NCI-H1930 (cell line): ENCODE results near the gene MAP2K5.

Experiments used
- DNase-seq, 2 experiments: peaks; one replicate each; lab custom pipeline; 2025; lab: John Stamatoyannopoulos, UW

MAP2K5 gene

DNA sequence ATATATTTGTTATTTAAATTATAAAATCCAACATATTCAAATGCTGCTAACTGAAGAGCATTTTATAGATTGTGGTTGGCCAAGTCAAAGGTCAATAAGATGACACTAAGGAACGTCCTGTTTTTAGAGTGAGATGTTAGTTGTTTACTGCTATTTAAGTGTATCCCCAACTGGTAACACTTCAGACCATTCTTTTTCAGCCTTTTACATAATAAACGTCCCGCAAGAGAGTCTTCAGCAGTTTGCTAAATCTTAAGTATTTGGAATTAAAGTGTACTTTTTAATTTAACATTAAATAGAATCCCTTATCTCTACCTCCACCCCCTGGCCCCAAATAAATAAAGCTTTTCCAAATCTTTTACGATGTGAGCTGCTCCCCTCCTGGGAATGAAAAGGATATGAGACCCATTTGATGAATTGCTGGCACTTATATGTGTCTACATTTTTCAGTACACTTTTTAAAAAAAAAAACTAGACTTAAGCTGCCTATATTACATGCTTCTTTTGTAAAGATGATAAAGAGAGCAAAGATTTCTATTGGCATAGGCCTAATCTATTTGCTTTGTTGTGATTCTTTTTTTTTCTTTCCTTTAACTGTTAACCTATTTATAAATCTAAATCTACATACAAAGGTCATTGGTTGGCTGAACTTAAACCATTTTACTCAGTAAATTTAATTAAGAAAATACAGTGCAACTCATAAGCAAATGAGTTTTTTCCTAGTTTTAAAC, 181.0 kb downstream of the MAP2K5 start:
- DNase-seq: no peak

DNA sequence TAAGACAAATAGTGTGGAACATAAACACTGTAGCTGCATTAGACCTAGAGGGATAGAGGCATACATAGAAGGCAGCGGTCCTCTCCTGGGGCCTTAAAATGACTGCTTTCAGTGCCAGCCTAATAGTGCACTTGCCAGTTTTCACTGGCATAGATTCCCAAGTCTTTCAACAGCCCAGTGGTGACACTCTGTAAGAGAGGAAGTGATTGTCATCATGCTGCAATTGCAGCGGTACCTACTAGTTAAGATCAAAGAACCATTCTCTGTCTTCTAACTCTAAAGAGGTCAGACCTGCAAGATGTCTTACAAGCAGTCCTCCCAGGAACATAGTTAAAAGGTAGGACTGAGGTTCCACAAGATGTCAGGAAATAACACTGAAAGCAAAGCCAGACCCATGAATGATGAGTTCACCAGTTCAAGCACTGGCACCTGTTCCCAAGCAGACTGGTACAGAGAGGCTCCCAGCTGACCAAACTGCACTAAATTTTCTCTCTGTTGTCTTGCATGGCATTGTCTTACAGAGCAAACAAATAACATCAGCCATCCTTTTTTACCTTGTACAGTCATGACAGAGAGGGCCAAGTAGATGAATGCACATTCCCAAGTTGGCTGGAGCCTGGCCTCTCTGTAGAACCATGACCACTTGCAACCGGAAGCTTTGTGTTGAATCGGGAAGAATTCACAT, 182.3 kb downstream of the MAP2K5 start:
- no peak for DNase-seq

DNA sequence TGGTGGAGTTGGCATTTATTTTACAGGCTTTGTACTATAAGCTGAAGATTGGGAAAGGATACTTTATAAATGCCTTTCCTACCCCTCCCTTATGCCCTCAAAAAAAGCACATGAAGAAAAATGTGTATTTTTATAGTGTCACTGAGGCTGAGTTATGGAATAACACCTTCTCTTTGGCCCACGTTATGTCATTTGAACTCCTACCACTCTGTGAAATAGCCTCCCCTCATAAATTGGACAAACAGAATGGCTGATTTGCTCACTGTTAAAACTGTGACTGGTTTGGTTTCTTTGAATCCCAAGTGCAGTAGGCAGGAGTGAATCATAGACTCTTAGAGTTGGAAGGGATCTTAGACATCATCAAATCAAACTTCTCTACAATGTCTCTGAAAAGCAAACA, 187.6 kb downstream of the MAP2K5 start:
- no peak for DNase-seq

DNA sequence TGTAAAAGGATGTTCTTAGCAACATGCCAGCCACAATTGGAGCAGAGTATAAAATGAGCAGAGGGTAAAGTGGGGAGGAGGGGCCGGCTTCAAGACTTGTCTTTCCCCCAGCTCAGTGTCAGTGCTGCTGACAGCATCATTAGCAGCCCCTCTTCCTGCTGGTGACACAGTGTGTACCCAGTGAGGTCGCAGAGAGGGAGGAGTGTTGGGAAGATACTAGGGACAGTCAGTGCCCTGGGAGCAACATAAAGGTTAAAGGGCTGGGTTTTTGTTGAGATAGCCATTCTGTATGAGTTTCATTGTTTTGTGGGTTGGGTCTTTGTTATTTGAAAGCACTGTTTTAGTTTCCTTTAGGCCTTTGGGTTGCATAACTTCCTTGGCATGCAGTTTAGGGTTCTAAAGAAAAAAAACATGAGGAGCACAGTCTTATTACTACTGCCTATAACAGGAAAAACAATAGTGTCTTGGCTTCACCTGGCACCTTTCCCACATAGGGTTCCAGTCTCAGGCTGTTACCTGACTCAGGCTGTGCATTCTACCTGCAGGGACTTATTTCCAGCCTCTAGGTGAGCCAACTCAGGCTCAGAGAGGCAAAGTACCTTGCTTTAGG, 188.7 kb downstream of the MAP2K5 start:
- no peak for DNase-seq

DNA sequence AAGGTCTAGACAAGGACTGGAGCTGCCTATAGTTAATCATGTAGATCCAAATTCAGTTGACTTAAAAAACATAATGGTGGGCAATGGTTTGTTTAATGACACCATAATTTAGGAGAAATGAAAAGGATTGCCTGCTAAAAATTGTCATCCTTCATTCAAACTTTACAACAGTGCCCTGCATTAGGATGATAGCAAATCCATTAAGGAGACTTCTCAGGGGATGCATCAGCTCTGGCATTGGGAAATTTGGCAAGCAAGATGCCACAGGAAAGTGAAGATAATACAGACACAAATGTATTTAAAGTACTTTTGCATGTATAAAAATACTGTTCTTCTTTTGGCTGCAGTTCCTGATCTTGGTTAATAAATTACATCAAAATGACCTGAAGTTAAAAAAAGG, 189.7 kb downstream of the MAP2K5 start:
- DNase-seq: no peak

GRCh38 chr15:67732671-67733374, 190.3 kb downstream of the MAP2K5 start:
- no peak for DNase-seq

- DNase-seq: no peak
Measured at GRCh38 chr15:67735896-67736295, 193.4 kb downstream of the MAP2K5 start.

DNA sequence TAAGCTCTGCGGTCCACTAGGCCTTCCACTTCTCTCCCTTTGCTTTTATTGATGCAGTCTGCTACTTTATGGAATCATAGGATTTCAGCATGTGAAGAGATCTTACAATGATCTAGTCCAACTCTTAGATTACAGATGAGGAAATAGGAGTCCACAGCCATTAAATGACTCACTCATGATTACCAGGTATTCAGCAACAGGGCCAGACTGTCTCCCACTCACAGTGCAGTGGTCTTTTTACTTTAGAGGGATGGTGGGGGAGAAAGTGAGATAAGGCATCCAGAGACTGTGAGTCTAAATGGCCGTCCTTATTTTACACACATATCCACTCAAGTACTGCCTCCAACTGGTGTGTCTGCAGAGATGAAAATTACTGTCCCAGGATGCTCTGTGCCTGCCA, 194.3 kb downstream of the MAP2K5 start:
- no peak for DNase-seq

DNA sequence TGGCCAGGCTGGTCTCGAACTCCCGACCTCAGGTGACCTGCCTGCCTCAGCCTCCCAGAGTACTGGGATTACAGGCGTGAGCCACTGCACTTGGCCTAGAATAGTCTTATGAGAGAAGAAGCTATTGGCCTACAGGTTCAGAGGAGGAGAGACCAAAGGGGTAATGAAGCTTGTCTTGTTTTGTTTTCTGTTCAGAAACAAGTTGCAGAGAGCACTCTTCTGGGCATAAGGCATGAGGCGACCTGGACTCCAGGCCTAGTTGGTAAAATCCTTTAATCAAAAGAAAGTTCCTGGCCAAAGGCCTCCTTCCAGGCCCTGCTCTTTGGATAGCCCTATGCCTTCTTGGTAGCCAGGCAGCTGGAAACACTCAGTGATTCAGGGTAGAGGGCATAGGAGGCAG, 195.6 kb downstream of the MAP2K5 start:
- no peak for DNase-seq

DNA sequence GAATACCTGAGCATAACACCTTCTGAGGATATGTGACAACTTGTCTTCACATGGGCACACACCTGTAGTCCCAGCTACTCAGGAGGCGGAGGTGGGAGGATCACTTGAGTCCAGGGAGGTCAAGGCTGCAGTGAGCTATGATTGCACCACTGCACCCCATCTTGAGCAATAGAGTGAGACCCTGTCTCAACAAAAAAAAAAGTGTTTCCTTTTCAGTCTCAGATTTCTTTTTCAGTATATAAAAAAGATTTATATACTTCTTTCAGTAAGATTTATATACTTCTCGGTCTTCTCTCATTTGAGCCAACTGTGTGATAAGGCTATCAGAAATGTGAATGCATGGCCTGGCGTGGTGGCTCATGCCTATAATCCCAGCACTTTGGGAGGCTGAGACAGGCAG, 197.9 kb downstream of the MAP2K5 start:
- no peak for DNase-seq

DNA sequence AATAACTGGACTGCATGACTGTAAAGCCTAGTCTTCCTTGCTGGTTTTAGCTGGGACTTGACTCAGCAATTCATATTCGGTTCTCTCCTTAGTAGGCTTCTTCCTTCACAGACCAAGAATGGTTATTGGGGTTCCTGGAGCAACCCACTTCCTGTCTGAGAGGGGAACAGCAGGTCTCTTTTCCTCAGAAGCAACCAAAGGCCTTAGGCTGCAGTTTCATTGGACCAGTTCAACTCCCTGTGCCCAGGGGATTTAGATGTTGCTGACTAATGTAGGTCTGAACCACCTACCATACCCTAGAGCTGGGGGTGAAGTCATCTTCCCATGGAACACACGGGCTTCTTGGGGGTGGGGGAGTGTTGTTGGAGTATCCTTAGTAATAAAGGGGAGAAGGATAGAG, 198.8 kb downstream of the MAP2K5 start:
- DNase-seq: no peak

DNA sequence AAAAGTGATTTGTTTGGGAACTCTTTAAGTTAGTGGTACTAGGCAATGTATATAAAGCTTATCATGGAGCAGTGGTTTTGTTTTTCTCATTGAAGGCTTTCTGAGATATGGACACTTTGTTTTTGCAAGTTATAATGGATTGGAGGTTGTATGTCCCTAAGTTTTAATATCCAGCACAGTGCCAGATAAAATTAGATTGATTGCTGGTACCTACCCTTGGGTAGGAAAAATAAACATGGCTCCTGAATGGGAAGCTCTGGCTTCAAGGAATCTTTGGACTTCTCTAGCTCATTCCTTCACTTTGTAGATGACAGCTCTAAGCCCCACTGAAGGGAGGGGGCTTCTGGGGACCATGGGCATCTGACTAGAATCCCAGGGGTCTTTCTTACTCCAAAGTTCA, 201.1 kb downstream of the MAP2K5 start:
- DNase-seq: no peak

DNA sequence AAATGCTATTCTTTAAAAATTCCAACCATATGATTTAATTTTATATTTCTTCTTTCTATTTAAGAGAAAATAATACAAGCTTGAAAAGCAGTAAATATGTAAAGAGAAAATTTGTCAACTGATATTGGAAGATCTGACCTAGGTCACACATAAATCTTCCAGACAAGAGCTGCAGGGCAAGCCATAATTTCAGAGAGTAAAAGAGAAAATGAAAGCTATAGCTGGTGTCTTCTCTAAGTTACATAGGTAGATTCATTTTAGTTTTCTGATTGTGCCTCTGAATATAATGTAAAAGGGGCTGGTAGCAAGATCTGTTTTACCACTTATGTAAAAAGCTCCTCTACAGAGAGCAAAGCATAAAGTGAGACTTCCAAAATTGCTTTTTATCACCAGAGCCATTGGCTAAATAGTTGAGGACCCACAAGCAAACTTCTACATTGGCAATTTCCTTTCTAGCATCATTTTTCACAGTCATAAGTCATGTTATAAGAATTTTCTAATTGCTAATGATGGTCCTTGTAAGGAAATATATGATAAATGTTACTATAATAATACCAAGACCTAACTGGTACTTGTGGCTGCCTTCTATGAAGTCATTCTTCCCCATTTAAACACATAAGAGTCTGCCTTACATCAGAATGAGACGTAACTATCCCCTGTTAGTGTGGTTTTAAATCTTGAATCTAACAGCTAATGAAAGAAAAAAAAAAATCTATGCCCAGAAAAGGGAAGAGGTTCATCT, 202.0 kb downstream of the MAP2K5 start:
- DNase-seq: no peak

- DNase-seq: no peak
Measured at GRCh38 chr15:67745073-67746006, 202.8 kb downstream of the MAP2K5 start.

GRCh38 chr15:67746022-67746421, 203.5 kb downstream of the MAP2K5 start:
- DNase-seq: no peak

GRCh38 chr15:67746450-67746849, 203.9 kb downstream of the MAP2K5 start:
- DNase-seq: no peak

DNA sequence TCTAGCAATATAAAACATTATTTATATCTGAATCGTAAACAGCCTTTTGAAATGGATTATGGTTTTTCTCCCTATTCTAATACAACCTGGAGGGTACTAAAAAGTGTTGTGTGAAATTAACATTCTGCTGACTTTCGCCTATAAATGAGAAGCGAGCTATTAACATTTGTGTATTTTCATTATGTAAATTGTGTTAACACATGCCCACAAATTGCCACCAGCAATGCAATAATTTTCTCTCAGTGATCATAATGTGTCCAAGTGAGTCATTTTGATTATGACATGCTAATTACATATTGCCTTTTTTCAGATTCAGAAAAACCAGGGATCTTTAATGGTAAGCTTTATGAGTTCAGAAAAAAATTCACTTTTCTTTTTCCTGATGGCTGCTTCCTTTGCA, 205.4 kb downstream of the MAP2K5 start:
- DNase-seq: no peak

DNA sequence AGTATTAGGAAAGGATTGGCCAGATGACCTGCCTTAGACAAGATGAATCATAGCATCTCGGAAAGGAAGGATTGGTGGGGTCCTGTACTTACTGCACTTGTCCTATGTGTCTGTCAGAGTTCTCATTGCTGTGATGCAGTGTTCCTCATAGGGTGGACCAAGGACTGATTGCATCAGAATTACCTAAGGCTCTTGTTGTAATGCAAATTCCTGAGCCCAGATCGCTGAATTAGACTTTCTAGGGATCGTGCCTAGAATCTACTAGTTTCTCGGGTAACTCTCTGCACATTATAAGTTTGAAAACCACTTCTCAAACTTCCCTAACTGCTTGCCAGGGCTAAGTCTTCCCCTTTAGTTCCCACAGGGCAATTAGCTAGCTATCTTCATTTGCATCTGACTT, 207.9 kb downstream of the MAP2K5 start:
- no peak for DNase-seq

DNA sequence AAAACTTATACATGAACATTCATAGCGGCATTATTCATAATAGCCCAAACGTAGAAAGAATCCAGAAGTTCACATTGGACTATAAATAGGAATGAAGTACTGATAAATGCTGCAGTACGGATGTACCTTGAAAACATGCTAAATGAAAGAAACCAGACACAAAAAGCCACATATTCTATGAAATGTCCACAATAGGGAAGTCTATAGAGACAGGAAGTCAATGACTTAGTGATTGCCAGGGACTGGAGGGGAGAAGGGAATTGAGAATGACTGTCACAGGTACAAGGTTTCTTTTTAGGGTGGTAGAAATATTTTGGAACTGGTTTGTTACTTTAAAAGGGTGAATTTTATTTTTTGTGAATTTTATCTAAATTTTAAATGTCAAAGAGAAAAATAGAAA, 211.4 kb downstream of the MAP2K5 start:
- no peak for DNase-seq

DNA sequence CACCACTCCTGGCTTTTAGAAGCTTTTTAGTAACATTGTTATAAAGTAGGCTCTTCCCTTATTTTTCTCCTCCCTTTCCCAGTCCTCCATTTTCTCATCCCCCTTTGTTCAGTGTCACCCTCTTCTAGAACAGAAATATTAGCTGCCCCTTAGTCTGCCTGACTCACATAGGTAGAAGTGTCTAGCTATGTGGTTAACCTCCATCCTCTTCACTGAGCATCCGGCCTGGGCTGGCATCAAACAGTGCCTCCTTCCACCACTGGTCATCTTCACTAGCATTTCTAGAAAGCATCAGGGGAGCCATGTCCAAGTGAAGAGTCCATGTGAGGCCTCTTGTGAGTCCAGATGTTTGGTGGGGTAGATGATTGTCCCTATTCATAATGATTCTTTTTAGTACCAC, 212.8 kb downstream of the MAP2K5 start:
- DNase-seq: no peak

GRCh38 chr15:67755936-67756335, 213.4 kb downstream of the MAP2K5 start:
- DNase-seq: no peak
